Measurements from ENCODE around the gene SCFD2. TPM values are rescaled to one million over a fixed set of nuclear protein-coding genes. Genes with fewer than 3 reads are reported as not detected.

The SCFD2 gene
- total and polyA plus RNA-seq, 2 of the 8 experiments (the other 6 are each of a cell fraction or from before 2014, with no cell fraction given) = 6.2 to 10.2 TPM

GRCh38 chr4:53273726-53274125 lies 92.1 kb downstream of the SCFD2 start:
- CTCF ChIA-PET (ENCODE audit: partially characterized antibody) = no interaction called here
- FAIRE-seq = no peak
- H3K27me3 ChIP-seq (replicated peaks in 1 of 4; ENCODE audit: control insufficient read depth in 3 of 4, extremely low read depth in 1 of 4, insufficient read depth in 3 of 4, low read length in 3 of 4) = no peaks in the 10 kb centered on the region

More at GRCh38 chr4:53273726-53274125, 92.1 kb downstream of the SCFD2 start:
- Histone ChIP-seq H3K4me1 (replicated peaks in 1 of 4; ENCODE audit: control insufficient read depth in 3 of 4, insufficient read depth in 4 of 4, low read length in 3 of 4) (no peaks in the 10 kb centered on the region), H3K23ac (ENCODE audit: insufficient read length) (no peak overlapping the region), H4K20me1 (replicated peaks in 1 of 2; ENCODE audit: control insufficient read depth in 1 of 2, insufficient read depth in 2 of 2, low read length in 2 of 2) (no peaks in the 10 kb centered on the region), H3K36me3 (ENCODE audit: control insufficient read depth in 2 of 4, insufficient read depth in 4 of 4, low read length in 3 of 4) (no peaks in the 10 kb centered on the region), H2BK20ac (ENCODE audit: low read length) (no peak overlapping the region), H2BK15ac (ENCODE audit: low read length) (no peak overlapping the region), H3K79me1 (ENCODE audit: low read depth, low read length) (no peaks in the 10 kb centered on the region), H3K23me2 (ENCODE audit: low read depth, low read length) (no peaks in the 10 kb centered on the region), H3K56ac (replicated peaks; ENCODE audit: insufficient read length, low read depth, low read length) (no peak overlapping the region), H3K4me3 (ENCODE audit: extremely low read depth in 1 of 4, insufficient read depth in 2 of 4, low read depth in 3 of 4, low read length in 4 of 4) (no peak overlapping the region), H3K27ac (ENCODE audit: low read depth, low read length) (no peak overlapping the region), H3K9me3 (ENCODE audit: insufficient read depth in 2 of 2, low read depth in 1 of 2, low read length in 1 of 2) (no peaks in the 10 kb centered on the region), H3K14ac (ENCODE audit: insufficient read length) (no peak overlapping the region), H2AK5ac (ENCODE audit: low read depth, low read length) (no peak overlapping the region), H2BK5ac (ENCODE audit: low read depth, low read length) (no peak overlapping the region), H2BK12ac (ENCODE audit: low read depth, low read length) (no peak overlapping the region), H4K91ac (replicated peaks; ENCODE audit: insufficient read length, low read length) (no peak overlapping the region), H3K4ac (replicated peaks; ENCODE audit: insufficient read length, low read depth, low read length) (no peak overlapping the region), H3K4me2 (ENCODE audit: insufficient read depth in 1 of 2, low read depth in 2 of 2, low read length in 2 of 2) (no peak overlapping the region), H2AFZ (ENCODE audit: low read length) (no peak overlapping the region), H3K9ac (replicated peaks in 1 of 4; ENCODE audit: extremely low read depth in 1 of 4, low read depth in 3 of 4, low read length in 3 of 4) (no peak overlapping the region), H3K18ac (ENCODE audit: extremely low read depth, low read length) (no peak overlapping the region), H3K79me2 (ENCODE audit: control insufficient read depth in 1 of 2, insufficient read depth in 2 of 2, low read length in 2 of 2) (no peaks in the 10 kb centered on the region), H2BK120ac (replicated peaks; ENCODE audit: low read depth, low read length) (no peak overlapping the region), H4K8ac (ENCODE audit: extremely low read depth, insufficient read depth, low read length) (no peak overlapping the region), H4K5ac (ENCODE audit: insufficient read length, low read depth, low read length) (no peak overlapping the region)
- WGBS, 2 experiments (ENCODE audit: extremely low coverage in 1 of 2, insufficient coverage in 1 of 2, insufficient read length in 1 of 2, insufficient replicate concordance in 2 of 2, low coverage in 1 of 2, low lambda C conversion rate in 2 of 2, missing lambda C conversion rate in 1 of 2) = 87% methylated on average over 3 of the region's 3 CpGs; no CpG with 5 or more reads in 1 of the 2 experiments
- POLR2A ChIA-PET (ENCODE audit: partially characterized antibody) = no interaction called here
- DNase-seq (ENCODE audit: low read depth in 1 of 2, low spot score in 2 of 2) = no peak
- no peak for TF ChIP-seq SP2 (IDR thresholded peaks at IDR 0.05; ENCODE audit: low read length)
- TF ChIP-seq GABPA (IDR thresholded peaks at IDR 0.05; ENCODE audit: borderline replicate concordance, insufficient read depth, low read length) = no peak
- no peak for TF ChIP-seq POU5F1 (IDR thresholded peaks at IDR 0.05; ENCODE audit: low read depth, low read length)

Data from H1 (cell line).